OCI-LY3 (cell line): ENCODE measurements around the gene KRT5.
A peak's percentile ranks its signal among the peaks of the same experiment; 100 is the strongest.

Experiments
- H2AFZ ChIP-seq: fragments of 200-600, 300-600 bp; shearing (Covaris generic); 2 replicates; pipeline ENCODE4 v1.6.0; 2014; ENCODE audit warnings: antibody characterized with exemption, low read depth, low read length
- H3K27ac ChIP-seq: fragments of 200-600, 300-600 bp; sonication (generic); 2 replicates; pipeline ENCODE4 v1.5.1; 2014; ENCODE audit warnings: mild to moderate bottlenecking, low read length, moderate library complexity, mixed read lengths
- H3K27me3 ChIP-seq: fragments of 200-600, 300-600 bp; sonication (generic); 2 replicates; pipeline ENCODE4 v1.6.1; 2014; ENCODE audit warnings: low read depth, low read length, mixed read lengths
- H3K36me3 ChIP-seq: fragments of 200-600, 300-600 bp; sonication (generic); replicated peaks from 2 replicates; pipeline ENCODE3; 2014; ENCODE audit warnings: low read depth, low read length, mixed read lengths
- H3K4me1 ChIP-seq: fragments of 300-600, 200-600 bp; sonication (generic); 2 replicates; pipeline ENCODE4 v1.6.1; 2014; ENCODE audit warnings: low read length, mixed read lengths
- H3K4me2 ChIP-seq: fragments of 200-600, 300-600 bp; sonication (generic); 2 replicates; pipeline ENCODE4 v1.6.1; 2014; ENCODE audit warnings: low read length, mixed read lengths
- H3K4me3 ChIP-seq: fragments of 300-600, 200-600 bp; sonication (generic); 2 replicates; pipeline ENCODE4 v1.5.1; 2014; ENCODE audit warnings: antibody characterized with exemption, mild to moderate bottlenecking, low read length, moderate library complexity
- H3K79me2 ChIP-seq: fragments of 300-600, 200-600 bp; shearing (Covaris generic); 2 replicates; pipeline ENCODE4 v1.6.1; 2014; ENCODE audit warnings: mild to moderate bottlenecking, low read length, mixed read lengths
- H3K9ac ChIP-seq: fragments of 300-600, 200-600 bp; shearing (Covaris generic); 2 replicates; pipeline ENCODE4 v1.6.0; 2014; ENCODE audit warnings: mild to moderate bottlenecking, low read length, moderate library complexity
- H3K9me3 ChIP-seq: fragments of 200-600, 300-600 bp; shearing (Covaris generic); 2 replicates; pipeline ENCODE4 v1.6.1; 2014; ENCODE audit warnings: low read length, mixed read lengths; ENCODE audit not compliant: insufficient read depth
- H4K20me1 ChIP-seq: fragments of 200-600, 300-600 bp; sonication (generic); 2 replicates; pipeline ENCODE4 v1.6.1; 2016; ENCODE audit warnings: low read length, mixed read lengths; ENCODE audit not compliant: insufficient read depth
- EZH2phosphoT487 ChIP-seq: fragments of 200-600 bp; shearing (Covaris generic); IDR thresholded peaks from 2 replicates; pipeline ENCODE4 v1.6.1; 2018; ENCODE audit warnings: antibody characterized with exemption, mixed run types, low read depth
- TF ChIP-seq, protein P1 (sequence below): fragments of 200-600, 300-600 bp; sonication (generic); IDR thresholded peaks from 2 replicates; pipeline ENCODE4 v1.5.1; 2014; ENCODE audit warnings: antibody characterized with exemption, low read length, low read depth

The KRT5 gene

GRCh38 chr12:52521175-52521567, 977 bp upstream of the KRT5 start:
- Histone ChIP-seq H3K9ac (peak overlapping the region; percentile 16), H3K27ac (peak overlapping the region; percentile 63), H3K4me3 (peak overlapping the region; percentile 72), H3K9me3 (no peaks in the 10 kb centered on the region), H2AFZ (no peak overlapping the region; the same call in 1 of the 2 replicates), H3K79me2 (no peaks in the 10 kb centered on the region), H4K20me1 (no peaks in the 10 kb centered on the region), H3K36me3 (no peaks in the 10 kb centered on the region), H3K4me1 (peaks cover 64% of the 10 kb centered on the region), H3K4me2 (peak overlapping the region; percentile 67), H3K27me3 (peaks cover 3% of the 10 kb centered on the region; the same call in 1 of the 2 replicates)
- TF ChIP-seq, protein P1, sequence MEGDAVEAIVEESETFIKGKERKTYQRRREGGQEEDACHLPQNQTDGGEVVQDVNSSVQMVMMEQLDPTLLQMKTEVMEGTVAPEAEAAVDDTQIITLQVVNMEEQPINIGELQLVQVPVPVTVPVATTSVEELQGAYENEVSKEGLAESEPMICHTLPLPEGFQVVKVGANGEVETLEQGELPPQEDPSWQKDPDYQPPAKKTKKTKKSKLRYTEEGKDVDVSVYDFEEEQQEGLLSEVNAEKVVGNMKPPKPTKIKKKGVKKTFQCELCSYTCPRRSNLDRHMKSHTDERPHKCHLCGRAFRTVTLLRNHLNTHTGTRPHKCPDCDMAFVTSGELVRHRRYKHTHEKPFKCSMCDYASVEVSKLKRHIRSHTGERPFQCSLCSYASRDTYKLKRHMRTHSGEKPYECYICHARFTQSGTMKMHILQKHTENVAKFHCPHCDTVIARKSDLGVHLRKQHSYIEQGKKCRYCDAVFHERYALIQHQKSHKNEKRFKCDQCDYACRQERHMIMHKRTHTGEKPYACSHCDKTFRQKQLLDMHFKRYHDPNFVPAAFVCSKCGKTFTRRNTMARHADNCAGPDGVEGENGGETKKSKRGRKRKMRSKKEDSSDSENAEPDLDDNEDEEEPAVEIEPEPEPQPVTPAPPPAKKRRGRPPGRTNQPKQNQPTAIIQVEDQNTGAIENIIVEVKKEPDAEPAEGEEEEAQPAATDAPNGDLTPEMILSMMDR, result no peak
- no peak for TF ChIP-seq EZH2phosphoT487

GRCh38 chr12:52519387-52519703, 849 bp downstream of the KRT5 start:
- Histone ChIP-seq H3K9me3 (no peaks in the 10 kb centered on the region), H3K4me3 (peak overlapping the region; percentile 72), H3K36me3 (no peaks in the 10 kb centered on the region), H3K4me1 (peaks cover 45% of the 10 kb centered on the region), H3K9ac (peak overlapping the region; percentile 16; the same call in 1 of the 2 replicates), H3K79me2 (no peaks in the 10 kb centered on the region), H3K27ac (no peak overlapping the region), H4K20me1 (no peaks in the 10 kb centered on the region), H3K4me2 (peak overlapping the region; percentile 67), H3K27me3 (peaks cover 3% of the 10 kb centered on the region; the same call in 1 of the 2 replicates), H2AFZ (no peak overlapping the region)
- TF ChIP-seq, protein P1, result no peak
- no peak for TF ChIP-seq EZH2phosphoT487

DNA sequence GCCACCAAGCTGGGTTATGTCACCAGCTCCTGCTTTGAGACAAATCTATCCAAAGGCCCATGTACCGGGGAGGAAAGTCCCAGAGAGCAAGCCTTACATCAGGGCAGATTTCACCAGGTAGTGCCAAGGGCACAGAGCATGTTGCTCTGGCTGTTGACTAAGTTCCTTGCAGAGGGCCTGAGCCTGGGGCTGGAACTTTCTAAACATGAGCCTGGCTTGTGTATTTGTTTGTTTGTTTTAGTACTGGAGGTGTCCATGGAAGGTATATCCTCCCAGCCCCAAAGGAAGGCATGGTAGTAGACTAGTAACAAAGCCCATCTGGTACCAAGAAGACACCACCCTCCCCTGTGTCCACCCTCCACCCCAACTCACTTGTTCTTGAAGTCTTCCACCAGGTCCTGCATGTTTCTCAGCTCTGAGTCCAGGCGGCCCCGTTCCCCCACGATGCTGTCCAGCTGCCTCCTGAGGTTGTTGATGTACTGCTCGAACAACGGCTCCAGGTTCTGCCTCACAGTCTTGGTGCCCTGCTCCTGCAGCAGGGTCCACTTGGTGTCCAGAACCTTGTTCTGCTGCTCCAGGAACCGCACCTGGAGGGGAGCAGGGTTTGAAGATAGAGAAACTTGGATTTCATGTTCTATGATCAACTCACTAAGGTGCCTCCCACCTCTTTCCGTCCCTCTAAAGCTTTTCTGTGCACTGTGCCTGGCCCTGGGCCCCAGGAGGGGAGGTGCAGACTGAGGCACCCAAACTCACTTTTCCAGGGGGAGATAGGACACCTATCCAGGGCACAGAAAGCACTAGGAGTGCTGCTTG, 1.4 kb downstream of the KRT5 start:
- no peaks in the 10 kb centered on the region for H3K79me2 ChIP-seq
- H3K27ac ChIP-seq, result no peak overlapping the region
- no peak for TF ChIP-seq EZH2phosphoT487
- TF ChIP-seq, protein P1, result no peak

GRCh38 chr12:52517888-52518287, 2.3 kb downstream of the KRT5 start:
- no peak overlapping the region for H3K27ac ChIP-seq
- H2AFZ ChIP-seq, result no peak overlapping the region
- H3K79me2 ChIP-seq, result no peaks in the 10 kb centered on the region
- H3K4me3 ChIP-seq, result no peak overlapping the region
- H3K9me3 ChIP-seq, result no peaks in the 10 kb centered on the region
- H3K4me2 ChIP-seq, result no peak overlapping the region
- H3K27me3 ChIP-seq, result peaks cover 3% of the 10 kb centered on the region; the same call in 1 of the 2 replicates
- H3K4me1 ChIP-seq, result peaks cover 31% of the 10 kb centered on the region
- no peak for TF ChIP-seq EZH2phosphoT487
- TF ChIP-seq, protein P1, result no peak
- no peaks in the 10 kb centered on the region for H3K36me3 ChIP-seq
- no peak overlapping the region for H3K9ac ChIP-seq
- no peaks in the 10 kb centered on the region for H4K20me1 ChIP-seq

More for the DNA sequence above, 1.4 kb downstream of the KRT5 start:
- H3K4me1 ChIP-seq, result peaks cover 40% of the 10 kb centered on the region
- H3K27me3 ChIP-seq, result peaks cover 3% of the 10 kb centered on the region; the same call in 1 of the 2 replicates
- no peaks in the 10 kb centered on the region for H4K20me1 ChIP-seq
- H3K4me2 ChIP-seq, result peak overlapping the region; percentile 67
- H3K36me3 ChIP-seq, result no peaks in the 10 kb centered on the region
- H3K9ac ChIP-seq, result peak overlapping the region; percentile 16; the same call in 1 of the 2 replicates
- H3K9me3 ChIP-seq, result no peaks in the 10 kb centered on the region
- H3K4me3 ChIP-seq, result peak overlapping the region; percentile 72
- no peak overlapping the region for H2AFZ ChIP-seq
